ENCODE results near the gene KIAA1217. TPM values are rescaled to one million over a fixed set of nuclear protein-coding genes. Genes with fewer than 3 reads are reported as not detected.
A peak's percentile ranks its signal among the peaks of the same experiment; 100 is the strongest.

The KIAA1217 gene
- total RNA-seq, 1 donor from 2014 or later: 74.8 TPM

GRCh38 chr10:24404567-24404966 is 195.6 kb downstream of the KIAA1217 start:
- no peak for DNase-seq (ENCODE audit: low spot score)

GRCh38 chr10:24405635-24406034 is 196.7 kb downstream of the KIAA1217 start:
- no peak for DNase-seq (ENCODE audit: low spot score)

GRCh38 chr10:24406809-24407483 is 198.0 kb downstream of the KIAA1217 start:
- DNase-seq (ENCODE audit: low spot score): no peak

DNA sequence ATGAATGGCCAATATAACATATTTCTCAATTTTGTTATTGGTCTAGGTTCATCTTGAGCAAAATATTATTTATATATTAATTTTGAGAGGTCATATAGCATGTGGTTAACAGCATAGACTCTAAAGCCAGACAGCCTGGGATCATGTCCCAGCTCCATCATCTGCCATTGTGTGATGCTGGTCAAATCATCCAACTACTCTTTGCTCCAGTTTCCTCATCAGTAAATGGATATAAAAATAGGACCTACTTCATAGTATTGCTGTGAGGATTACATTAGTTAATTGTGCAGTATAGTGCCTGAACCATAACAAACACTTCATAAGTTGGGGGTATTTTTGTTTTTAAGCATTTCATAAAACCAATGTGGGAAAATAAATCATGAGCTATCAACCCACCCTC is 199.0 kb downstream of the KIAA1217 start:
- DNase-seq (ENCODE audit: low spot score): no peak

DNA sequence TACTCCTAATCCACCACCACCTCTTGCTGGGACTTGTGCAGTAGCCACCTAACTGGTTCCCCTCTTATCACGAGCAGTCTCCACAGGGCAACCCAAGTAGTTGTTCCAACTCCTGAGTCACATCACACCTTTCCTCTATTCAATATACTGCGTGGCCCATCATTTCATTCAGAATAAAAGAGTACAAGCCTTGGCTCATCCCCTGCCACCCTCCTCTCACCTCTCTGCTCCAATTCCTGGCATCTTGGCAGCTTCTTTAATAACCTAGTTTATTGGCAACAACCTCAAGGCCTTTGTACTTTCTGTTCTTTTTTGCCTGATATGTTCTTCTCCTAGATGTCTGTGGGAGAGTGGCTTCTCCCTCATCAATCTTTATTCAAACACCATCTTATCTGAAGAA is 199.4 kb downstream of the KIAA1217 start:
- DNase-seq (ENCODE audit: low spot score): no peak

DNA sequence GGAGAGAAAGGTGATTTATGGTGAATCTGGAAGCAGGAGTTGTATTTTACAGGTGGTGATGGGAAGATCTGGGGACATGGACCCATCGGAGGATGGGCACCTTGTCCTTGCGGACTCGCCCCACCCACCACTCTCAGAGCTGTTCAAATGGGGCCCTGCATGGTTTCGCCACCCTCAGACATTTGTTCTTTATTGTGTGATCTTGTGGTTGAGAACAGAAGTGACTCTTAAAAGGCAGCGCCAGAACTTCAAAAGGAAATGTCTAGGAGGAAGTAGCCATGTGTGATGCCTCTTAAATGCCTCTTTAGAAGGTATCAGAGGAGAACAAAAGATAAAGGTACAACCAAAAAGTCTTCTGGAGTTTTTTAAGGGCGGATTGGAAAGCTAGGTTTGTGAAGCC is 205.7 kb downstream of the KIAA1217 start:
- no peak for DNase-seq (ENCODE audit: low spot score)

- DNase-seq (ENCODE audit: low spot score): peak; percentile 91
These were observed 206.7 kb downstream of the KIAA1217 start for GRCh38 chr10:24415455-24416125.

DNA sequence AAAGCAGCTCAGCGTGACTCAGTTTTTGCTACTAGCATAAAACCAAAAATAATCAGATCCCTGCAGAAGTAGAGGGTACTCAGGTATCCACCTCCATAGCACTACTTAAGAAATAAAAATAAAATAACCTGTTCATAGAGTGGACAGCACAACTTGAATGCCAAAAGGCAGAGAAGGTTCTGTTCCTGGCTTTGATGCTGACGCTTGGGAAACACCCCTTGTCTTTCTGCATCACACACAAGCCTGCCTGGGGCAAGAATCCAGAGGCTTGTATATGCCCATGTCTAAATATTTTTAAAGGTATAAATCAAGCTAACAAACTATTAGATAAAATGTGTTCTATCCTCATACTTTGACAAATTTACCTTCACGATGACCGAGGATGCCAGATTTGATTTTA is 207.3 kb downstream of the KIAA1217 start:
- no peak for DNase-seq (ENCODE audit: low spot score)

- DNase-seq (ENCODE audit: low spot score): no peak
These were observed 208.1 kb downstream of the KIAA1217 start for GRCh38 chr10:24417053-24417452.

GRCh38 chr10:24418532-24418931 is 209.6 kb downstream of the KIAA1217 start:
- no peak for DNase-seq (ENCODE audit: low spot score)

- DNase-seq (ENCODE audit: low spot score): no peak
These were observed 210.1 kb downstream of the KIAA1217 start for GRCh38 chr10:24419066-24419465.

- DNase-seq (ENCODE audit: low spot score): no peak
These were observed 216.2 kb downstream of the KIAA1217 start for GRCh38 chr10:24425151-24425550.

- no peak for DNase-seq (ENCODE audit: low spot score)
These were observed 218.9 kb downstream of the KIAA1217 start for GRCh38 chr10:24427678-24428409.

DNA sequence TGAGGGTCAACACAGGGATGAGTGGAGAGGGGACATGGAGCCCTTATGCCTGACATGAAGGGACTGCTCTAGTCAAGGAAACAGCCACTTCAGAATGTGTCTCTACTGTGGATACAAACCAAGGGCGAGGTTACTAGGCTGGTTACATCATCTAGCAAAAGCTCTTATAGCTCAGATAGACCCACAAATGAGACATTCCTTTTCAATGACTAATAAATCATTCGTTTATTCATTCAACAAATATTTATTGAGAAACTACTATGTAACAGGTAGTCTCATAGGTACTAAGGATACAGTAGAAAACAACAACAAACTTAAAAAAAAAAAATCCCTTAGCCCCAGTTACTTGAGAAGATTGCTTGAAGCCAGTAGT is 219.5 kb downstream of the KIAA1217 start:
- no peak for DNase-seq (ENCODE audit: low spot score)

- no peak for DNase-seq (ENCODE audit: low spot score)
These were observed 221.7 kb downstream of the KIAA1217 start for GRCh38 chr10:24430591-24430990.

- DNase-seq (ENCODE audit: low spot score): no peak
These were observed 223.8 kb downstream of the KIAA1217 start for GRCh38 chr10:24432478-24433416.

DNA sequence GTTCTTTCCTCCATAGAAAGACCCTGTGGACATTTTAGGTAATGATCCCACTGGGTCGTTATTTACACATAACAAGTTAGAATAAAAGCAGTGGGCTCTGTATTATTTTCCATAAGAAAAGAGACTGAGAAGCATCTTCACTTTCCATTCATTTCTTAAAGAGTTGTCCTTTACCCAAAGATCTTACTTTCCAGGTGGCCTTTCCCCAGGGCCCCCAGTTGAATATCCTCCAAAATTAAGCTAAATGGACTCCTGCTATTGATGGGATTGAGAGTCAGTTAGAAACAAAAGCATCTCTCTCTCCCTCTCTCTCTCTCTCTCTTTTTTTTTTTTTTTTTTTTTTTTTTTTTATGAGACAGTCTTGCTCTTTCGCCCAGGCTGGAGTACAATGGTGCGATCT is 224.8 kb downstream of the KIAA1217 start:
- no peak for DNase-seq (ENCODE audit: low spot score)

DNA sequence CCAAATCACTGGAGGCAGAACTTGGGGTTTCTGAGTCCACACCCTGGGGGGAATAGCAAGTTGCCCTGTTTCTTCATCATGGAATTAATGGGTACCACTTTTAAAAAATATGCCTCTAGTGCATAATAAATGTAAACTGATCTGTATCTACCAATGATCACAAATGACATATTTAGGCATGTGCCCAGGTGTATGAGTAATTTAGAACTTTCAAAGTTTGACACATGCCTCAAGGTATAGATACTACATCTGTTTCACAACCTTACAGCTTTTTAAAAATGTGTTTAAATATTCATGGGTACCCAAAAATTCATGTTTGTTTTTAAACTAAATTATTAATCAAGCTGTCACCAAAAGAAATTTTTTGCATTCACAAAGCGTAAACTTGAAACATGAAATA is 226.0 kb downstream of the KIAA1217 start:
- DNase-seq (ENCODE audit: low spot score): no peak

GRCh38 chr10:24435374-24435773 is 226.4 kb downstream of the KIAA1217 start:
- no peak for DNase-seq (ENCODE audit: low spot score)

- DNase-seq (ENCODE audit: low spot score): no peak
These were observed 228.4 kb downstream of the KIAA1217 start for GRCh38 chr10:24437302-24437701.

DNA sequence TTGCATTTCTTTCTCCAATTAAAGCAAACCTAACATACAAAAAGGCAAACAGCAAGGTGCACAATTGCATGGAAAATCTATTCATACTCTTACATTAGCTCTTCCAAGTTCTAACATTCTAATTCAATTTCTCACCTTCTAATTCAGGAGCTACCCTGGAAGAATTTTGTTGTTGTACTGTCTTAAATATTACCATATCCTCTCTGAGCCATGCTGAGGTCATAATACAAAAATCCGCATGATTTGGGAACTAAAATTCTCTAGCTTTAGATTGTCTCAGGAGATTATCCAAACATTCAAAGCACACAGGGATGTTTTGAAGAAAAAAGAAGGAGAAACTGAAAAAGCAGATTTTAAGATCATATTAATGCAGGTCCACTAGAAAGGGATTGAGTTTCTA is 229.9 kb downstream of the KIAA1217 start:
- DNase-seq (ENCODE audit: low spot score): no peak
